IMR-90 (cell line): Measurements from ENCODE around the gene RPP40. TPM values are rescaled to one million over a fixed set of nuclear protein-coding genes. Genes with fewer than 3 reads are reported as not detected.

Experiments used
- ATAC-seq: fragments of 200-7000 bp; cut with Tn5 transposase; 2 replicates; pipeline ENCODE4 v1.9.1; 2020; ENCODE audit warnings: low read depth, mild to moderate bottlenecking, moderate library complexity
- BruUV-seq: library from RNA; stranded (reverse); fragments of 400-500 nt; replicated peaks from 2 replicates; lab custom pipeline; 2021; lab: Mats Ljungman, UMichigan
- CTCF ChIA-PET: fragments of 300-600 bp; formaldehyde crosslinking; extraction: SDS; loops from one replicate; lab custom pipeline; 2021; ENCODE audit warnings: antibody characterized with exemption; lab: Yijun Ruan, JAX
- POLR2A ChIA-PET: fragments of 300-600 bp; sonication (Branson Sonifier 250); formaldehyde crosslinking; loops from one replicate; lab custom pipeline; 2022; ENCODE audit warnings: antibody characterized with exemption; ENCODE audit not compliant: unreplicated experiment; lab: Charles Lee
- DNase-seq: peaks from one replicate; pipeline ENCODE4 v3.0.0; 2013
- H2AFZ ChIP-seq: replicated peaks from 2 replicates; pipeline ENCODE3; 2013; ENCODE audit warnings: low read length, mild to moderate bottlenecking; ENCODE audit not compliant: poor library complexity
- H2AK5ac ChIP-seq: 2 replicates; pipeline ENCODE4 v1.6.1; 2013; ENCODE audit warnings: low read depth, low read length, inconsistent platforms
- H2AK9ac ChIP-seq: replicated peaks from 2 replicates; pipeline ENCODE3; 2013; ENCODE audit warnings: mild to moderate bottlenecking, low read depth, low read length, moderate library complexity; ENCODE audit not compliant: poor library complexity
- H2BK120ac ChIP-seq: 2 replicates; pipeline ENCODE4 v1.6.1; 2013; ENCODE audit warnings: low read depth, low read length, inconsistent platforms
- H2BK15ac ChIP-seq: 3 replicates; pipeline ENCODE4 v1.6.1; 2013; ENCODE audit warnings: low read depth, low read length, inconsistent platforms
- H2BK20ac ChIP-seq: 2 replicates; pipeline ENCODE4 v1.6.1; 2013; ENCODE audit warnings: low read depth, mild to moderate bottlenecking, inconsistent platforms, low read length, moderate library complexity
- H2BK5ac ChIP-seq: 2 replicates; pipeline ENCODE4 v1.6.1; 2013; ENCODE audit warnings: mild to moderate bottlenecking, low read depth, low read length, inconsistent platforms; ENCODE audit not compliant: poor library complexity, severe bottlenecking
- H3K14ac ChIP-seq: replicated peaks from 2 replicates; pipeline ENCODE4 v1.6.1; 2013; ENCODE audit warnings: low read depth, low read length, inconsistent platforms
- H3K18ac ChIP-seq: 2 replicates; pipeline ENCODE4 v1.6.1; 2013; ENCODE audit warnings: low read depth, low read length, control low read depth
- H3K23ac ChIP-seq: 2 replicates; pipeline ENCODE4 v1.6.1; 2013; ENCODE audit warnings: low read depth, low read length, inconsistent platforms
- H3K27ac ChIP-seq: 2 replicates; pipeline ENCODE4 v1.5.1; 2013; ENCODE audit warnings: mild to moderate bottlenecking, control low read depth, low read length; ENCODE audit not compliant: insufficient read depth
- H3K27me3 ChIP-seq: 2 replicates; pipeline ENCODE4 v1.6.1; 2013; ENCODE audit warnings: low read length; ENCODE audit not compliant: control insufficient read depth, insufficient read depth
- H3K36me3 ChIP-seq: 2 replicates; pipeline ENCODE4 v1.6.1; 2013; ENCODE audit warnings: low read length, mixed read lengths; ENCODE audit not compliant: control insufficient read depth, insufficient read depth
- H3K4ac ChIP-seq: 2 replicates; pipeline ENCODE4 v1.6.1; 2013; ENCODE audit warnings: low read depth, low read length, inconsistent platforms
- H3K4me1 ChIP-seq: 2 replicates; pipeline ENCODE4 v1.6.1; 2013; ENCODE audit warnings: low read length, mixed read lengths; ENCODE audit not compliant: control insufficient read depth, insufficient read depth
- H3K4me2 ChIP-seq: 2 replicates; pipeline ENCODE4 v1.6.1; 2013; ENCODE audit warnings: low read depth, mild to moderate bottlenecking, control low read depth, low read length, moderate library complexity
- H3K4me3 ChIP-seq: 2 replicates; pipeline ENCODE4 v1.5.1; 2013; ENCODE audit warnings: low read depth, mild to moderate bottlenecking, control low read depth, low read length, moderate library complexity; ENCODE audit not compliant: insufficient read depth
- H3K56ac ChIP-seq: 2 replicates; pipeline ENCODE4 v1.6.1; 2013; ENCODE audit warnings: low read length, inconsistent platforms; ENCODE audit not compliant: insufficient read depth; ENCODE audit errors: extremely low read depth
- H3K79me1 ChIP-seq, 2 experiments: 2 replicates each; pipeline ENCODE4 v1.6.1; 2013; ENCODE audit warnings: low read length in 2 of 2, inconsistent platforms in 1 of 2, low read depth in 1 of 2
- H3K9ac ChIP-seq: 2 replicates; pipeline ENCODE4 v1.6.1; 2013; ENCODE audit warnings: low read depth, low read length, control low read depth
- H3K9me1 ChIP-seq: 2 replicates; pipeline ENCODE4 v1.6.1; 2013; ENCODE audit warnings: low read length, inconsistent platforms; ENCODE audit not compliant: insufficient read depth
- H3K9me3 ChIP-seq: 2 replicates; pipeline ENCODE4 v1.6.1; 2013; ENCODE audit warnings: low read length; ENCODE audit not compliant: control insufficient read depth, insufficient read depth
- H4K20me1 ChIP-seq: 2 replicates; pipeline ENCODE4 v1.6.1; 2013; ENCODE audit warnings: low read length, inconsistent platforms; ENCODE audit not compliant: insufficient read depth
- H4K5ac ChIP-seq: 2 replicates; pipeline ENCODE4 v1.6.1; 2013; ENCODE audit warnings: mild to moderate bottlenecking, low read depth, low read length, control low read depth
- H4K8ac ChIP-seq, 2 experiments: 2 replicates each; pipeline ENCODE4 v1.6.1; 2013; ENCODE audit warnings: low read depth in 2 of 2, low read length in 2 of 2, control low read depth in 1 of 2, inconsistent platforms in 1 of 2
- H4K91ac ChIP-seq: 2 replicates; pipeline ENCODE4 v1.6.1; 2013; ENCODE audit warnings: low read depth, low read length, inconsistent platforms; ENCODE audit not compliant: insufficient read depth
- BHLHE40 ChIP-seq: fragments of 150-350 bp; IDR thresholded peaks from 2 replicates; pipeline ENCODE4 v1.6.1; 2016; ENCODE audit warnings: mild to moderate bottlenecking, low read depth, low read length
- CEBPB ChIP-seq: IDR thresholded peaks from 2 replicates; pipeline ENCODE4 v1.6.1; 2012; ENCODE audit warnings: low read depth, low read length, improper control_type of control experiment
- CTCF ChIP-seq: conservative IDR thresholded peaks from 2 replicates; pipeline ENCODE4 v1.5.1; 2012; ENCODE audit warnings: mild to moderate bottlenecking, low read depth, low read length, improper control_type of control experiment
- ELK1 ChIP-seq: fragments of 150-350 bp; IDR thresholded peaks from 2 replicates; pipeline ENCODE4 v1.6.1; 2016; ENCODE audit warnings: low read depth, mild to moderate bottlenecking, low read length, moderate library complexity, borderline replicate concordance
- FOS ChIP-seq: fragments of 150-350 bp; IDR thresholded peaks from 2 replicates; pipeline ENCODE4 v1.6.1; 2016; ENCODE audit warnings: low read depth, low read length
- MAFK ChIP-seq: IDR thresholded peaks from 2 replicates; pipeline ENCODE4 v1.6.1; 2012; ENCODE audit warnings: low read depth, low read length, improper control_type of control experiment
- MAZ ChIP-seq: IDR thresholded peaks from 2 replicates; pipeline ENCODE4 v1.6.1; 2012; ENCODE audit warnings: low read depth, mild to moderate bottlenecking, low read length, improper control_type of control experiment, moderate library complexity, borderline replicate concordance
- MXI1 ChIP-seq: IDR thresholded peaks from 2 replicates; pipeline ENCODE4 v1.6.1; 2012; ENCODE audit warnings: low read depth, mild to moderate bottlenecking, low read length, moderate library complexity, borderline replicate concordance
- NFE2L2 ChIP-seq: fragments of 150-350 bp; IDR thresholded peaks from 2 replicates; pipeline ENCODE4 v1.6.1; 2016; ENCODE audit warnings: low read depth, mild to moderate bottlenecking, low read length
- POLR2A ChIP-seq: IDR thresholded peaks from 2 replicates; pipeline ENCODE4 v1.6.1; 2012; ENCODE audit warnings: mild to moderate bottlenecking, low read depth, low read length
- RAD21 ChIP-seq: IDR thresholded peaks from 2 replicates; pipeline ENCODE4 v1.6.1; 2012; ENCODE audit warnings: low read length, improper control_type of control experiment
- RCOR1 ChIP-seq: IDR thresholded peaks from 2 replicates; pipeline ENCODE4 v1.6.1; 2012; ENCODE audit warnings: mild to moderate bottlenecking, low read length, improper control_type of control experiment; ENCODE audit not compliant: insufficient replicate concordance
- RFX5 ChIP-seq: IDR thresholded peaks from 2 replicates; pipeline ENCODE4 v1.8.0; 2012; ENCODE audit warnings: low read depth, mild to moderate bottlenecking, low read length, moderate library complexity
- SMC3 ChIP-seq: fragments of 150-350 bp; IDR thresholded peaks from 2 replicates; pipeline ENCODE4 v1.6.1; 2016; ENCODE audit warnings: low read depth, mild to moderate bottlenecking, antibody characterized with exemption, low read length, moderate library complexity
- USF2 ChIP-seq: fragments of 150-350 bp; IDR thresholded peaks from 2 replicates; pipeline ENCODE4 v1.6.1; 2017; ENCODE audit warnings: mild to moderate bottlenecking, antibody characterized with exemption, low read length, low read depth
- WGBS, 2 experiments: methylation state at CpG; one replicate each; pipeline versions ENCODE4 v1.1.5 to v1.1.7; 2013; ENCODE audit warnings: missing lambda C conversion rate in 2 of 2; ENCODE audit not compliant: insufficient read length in 1 of 2; ENCODE audit errors: extremely low coverage in 2 of 2; 5-methylcytosine and 5-hydroxymethylcytosine counted together
- dilution Hi-C: fragments of 300-500 bp; cut with HindIII; formaldehyde crosslinking; loops from one replicate; pipeline ENCODE4 v1.14.3; 2018; ENCODE audit warnings: low sequenced_read_pairs; ENCODE audit not compliant: unreplicated experiment
- in situ Hi-C: fragments of 300-500 bp; cut with MboI; formaldehyde crosslinking; loops from 3 replicates; pipeline ENCODE4 v1.14.3; 2019; ENCODE audit warnings: low sequenced_read_pairs, inconsistent platforms, mixed read lengths
- intact Hi-C: fragments of 100-400 bp; cut with micrococcal nuclease; formaldehyde crosslinking; loops from 2 replicates; pipeline ENCODE4 v1.10.0; 2022
- polyA plus RNA-seq, 3 experiments: library from polyadenylated mRNA; depleted of rRNA; stranded (reverse); fragments of >200 nt; gene quantifications; 2 replicates each; pipeline ENCODE4 v1.2.3, GENCODE V29; 2012; ENCODE audit warnings: low replicate concordance in 1 of 3
- total RNA-seq: library from RNA; depleted of rRNA; stranded (reverse); fragments of >200 nt; gene quantifications from 2 replicates; pipeline ENCODE4 v1.2.3, GENCODE V29; 2012

RPP40 gene
- total and polyA plus RNA-seq, 2 of the 4 experiments (the other 2 are of a cell fraction) = 8.1 to 22.2 TPM

GRCh38 chr6:5006222-5006621 lies 2.4 kb upstream of the RPP40 start:
- H3K9me3 ChIP-seq = no peaks in the 10 kb centered on the region
- peaks cover 4% of the 10 kb centered on the region; the same call in 1 of the 2 replicates for H3K9me1 ChIP-seq
- no peak overlapping the region for H3K4me2 ChIP-seq
- dilution Hi-C loops = no loop called here
- H3K4ac ChIP-seq = no peak overlapping the region
- no peak overlapping the region for H2AFZ ChIP-seq
- H4K20me1 ChIP-seq = no peaks in the 10 kb centered on the region; the same call in 1 of the 2 replicates
- H3K14ac ChIP-seq = no peak overlapping the region
- 65% methylated on average over 5 of the region's 6 CpGs; no CpG with 5 or more reads in 1 of the 2 experiments for WGBS, 2 experiments
- TF ChIP-seq BHLHE40 = no peak
- TF ChIP-seq POLR2A = no peak
- no peak for TF ChIP-seq MAFK
- no peak for TF ChIP-seq RFX5
- no peak for TF ChIP-seq FOS
- TF ChIP-seq RAD21 = no peak
- no peak for TF ChIP-seq USF2
- no peak for TF ChIP-seq CTCF
- TF ChIP-seq MAZ = no peak
- no peak for TF ChIP-seq CEBPB
- no peak for TF ChIP-seq RCOR1
- TF ChIP-seq MXI1 = no peak
- no peak for TF ChIP-seq NFE2L2
- no peak for TF ChIP-seq ELK1
- no peak for TF ChIP-seq SMC3
- peaks cover 4% of the 10 kb centered on the region for H3K36me3 ChIP-seq
- POLR2A ChIA-PET = no interaction called here
- in situ Hi-C loops = no loop called here
- H2BK20ac ChIP-seq = no peak overlapping the region
- H2AK5ac ChIP-seq = no peak overlapping the region
- peaks cover 4 to 5% of the 10 kb centered on the region in 2 experiments; a peak in 2 of 4 replicates for H3K79me1 ChIP-seq
- H4K8ac ChIP-seq = no peak overlapping the region
- H2AK9ac ChIP-seq = no peak overlapping the region
- intact Hi-C loops = no loop called here
- BruUV-seq = no TSS peak
- no peak overlapping the region for H2BK15ac ChIP-seq
- no peak overlapping the region for H3K18ac ChIP-seq
- no peak overlapping the region for H3K23ac ChIP-seq
- no peak overlapping the region for H3K4me3 ChIP-seq
- no peak overlapping the region for H3K9ac ChIP-seq
- DNase-seq (peak; percentile 11), ATAC-seq (no peak)
- H4K5ac ChIP-seq = no peak overlapping the region
- no peak overlapping the region for H2BK5ac ChIP-seq
- CTCF ChIA-PET = interaction anchor here (0.6 kb wide), 1 partner anchor 144 kb away, joined by 5 read pairs; no protein-coding TSS in a partner anchor
- H3K4me1 ChIP-seq = no peaks in the 10 kb centered on the region; the same call in 1 of the 2 replicates
- no peak overlapping the region for H4K91ac ChIP-seq
- no peak overlapping the region for H2BK120ac ChIP-seq
- no peak overlapping the region for H3K56ac ChIP-seq
- no peaks in the 10 kb centered on the region for H3K27me3 ChIP-seq
- H3K27ac ChIP-seq = no peak overlapping the region
